ENCODE results near the gene RGL2.
"Not testable (repeated sequence)": the region's sequence is repeated elsewhere in the genome, so short reads cannot be mapped to it uniquely, and the experiment has no call there.

RGL2 gene

DNA sequence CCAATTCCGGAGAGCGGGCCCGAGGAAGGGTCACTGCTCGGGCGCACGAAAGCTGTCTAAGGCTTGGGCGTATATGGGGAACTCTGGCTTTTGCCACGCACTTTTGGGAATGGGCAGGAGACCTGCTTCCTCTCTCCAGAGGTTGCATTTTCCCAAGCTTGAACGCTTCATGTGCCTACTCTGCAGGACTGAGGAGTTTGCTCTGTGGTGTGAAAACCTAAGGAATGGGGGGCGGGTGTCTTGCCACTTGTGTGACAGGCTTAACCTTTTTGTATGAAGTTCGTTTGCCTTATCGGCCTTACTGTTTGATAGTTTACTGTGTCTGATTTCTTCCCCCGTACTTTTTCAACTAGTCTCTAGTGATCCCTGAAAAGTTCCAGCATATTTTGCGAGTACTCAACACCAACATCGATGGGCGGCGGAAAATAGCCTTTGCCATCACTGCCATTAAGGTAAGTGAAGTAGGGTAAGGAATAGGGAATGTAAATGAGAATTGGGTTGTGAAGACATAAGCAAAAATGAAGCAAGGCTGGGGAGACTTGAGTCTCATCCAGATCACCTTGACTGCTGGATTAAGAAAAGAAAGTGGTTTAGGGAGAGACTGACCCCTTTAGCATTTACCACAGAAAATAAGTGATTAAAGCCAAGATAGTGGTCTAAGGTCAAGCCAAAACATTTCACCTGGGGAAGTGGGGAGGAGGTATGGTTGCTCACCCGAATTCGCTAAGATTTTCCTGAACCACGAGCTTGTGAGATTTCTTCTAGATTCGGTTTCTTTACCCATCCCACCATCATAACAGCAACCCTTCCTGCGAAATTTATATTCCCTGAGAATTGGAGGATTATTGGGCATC lies 26.2 kb downstream of the RGL2 start:
- no peak for DNase-seq

DNA sequence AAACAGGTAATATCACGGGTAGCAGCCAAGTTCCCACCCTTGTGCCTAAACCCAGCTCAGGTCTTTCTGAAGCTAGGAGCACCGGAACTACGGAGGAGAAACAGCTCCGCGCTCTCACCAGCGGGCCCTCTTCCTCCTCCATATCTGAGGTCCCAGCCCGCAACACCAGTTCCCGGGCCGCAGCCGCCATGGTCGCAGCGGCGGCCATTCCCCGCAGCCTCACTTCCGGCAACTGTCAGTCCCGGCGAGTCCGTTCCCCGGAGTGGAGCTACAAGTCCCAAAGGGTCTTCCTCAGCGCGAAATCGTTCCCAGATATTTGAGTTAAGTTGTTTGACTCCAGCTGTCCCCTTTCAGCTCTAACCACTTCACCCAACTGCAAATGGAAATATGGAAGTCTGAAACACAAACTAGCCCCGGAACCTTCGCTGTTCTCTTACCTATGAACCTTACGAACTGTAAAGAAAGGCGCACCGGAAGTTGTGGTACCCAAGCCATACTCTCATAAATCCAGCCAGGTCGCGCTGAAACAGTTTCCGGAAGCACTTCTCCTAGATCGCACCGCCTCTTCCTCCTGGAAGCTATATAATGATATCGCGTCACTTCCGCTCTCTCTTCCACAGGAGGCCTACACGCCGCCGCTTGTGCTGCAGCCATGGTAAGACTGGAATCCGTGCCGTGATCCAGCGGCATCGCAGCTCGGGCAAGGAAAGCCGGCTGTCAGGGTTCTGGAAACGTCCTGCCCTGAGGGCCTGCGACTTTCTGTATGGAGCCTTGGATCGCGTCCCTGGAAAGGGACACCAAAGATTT lies 27.1 kb downstream of the RGL2 start, which contains the start of the genes RPS18 and VPS52:
RPS18 (plus strand) TSS at position 608 of the 807 bp plus-strand sequence; CDS start at position 653, 45 bp downstream.
VPS52 (minus strand) TSS at position 409 of the 807 bp plus-strand sequence; CDS start at position 208, 201 bp downstream.
- peak; percentile 99 for DNase-seq

DNA sequence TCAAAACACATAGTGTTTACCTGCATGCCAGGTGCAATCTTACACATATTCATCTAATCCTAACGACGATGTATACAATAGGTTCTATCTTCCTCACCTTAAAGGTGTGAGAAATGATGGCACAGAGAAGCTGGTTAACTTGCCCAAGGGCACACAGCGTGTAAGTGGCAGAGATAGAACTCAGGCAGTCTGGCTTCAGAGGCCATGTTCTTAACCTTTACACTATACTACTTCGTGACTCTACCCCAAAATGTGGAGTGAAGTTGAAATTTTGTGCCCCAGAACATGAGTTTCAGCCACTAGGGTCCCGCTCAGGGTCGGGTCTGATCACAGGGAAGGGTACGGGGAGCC lies 27.6 kb downstream of the RGL2 start:
- DNase-seq, result peak; percentile 20

DNA sequence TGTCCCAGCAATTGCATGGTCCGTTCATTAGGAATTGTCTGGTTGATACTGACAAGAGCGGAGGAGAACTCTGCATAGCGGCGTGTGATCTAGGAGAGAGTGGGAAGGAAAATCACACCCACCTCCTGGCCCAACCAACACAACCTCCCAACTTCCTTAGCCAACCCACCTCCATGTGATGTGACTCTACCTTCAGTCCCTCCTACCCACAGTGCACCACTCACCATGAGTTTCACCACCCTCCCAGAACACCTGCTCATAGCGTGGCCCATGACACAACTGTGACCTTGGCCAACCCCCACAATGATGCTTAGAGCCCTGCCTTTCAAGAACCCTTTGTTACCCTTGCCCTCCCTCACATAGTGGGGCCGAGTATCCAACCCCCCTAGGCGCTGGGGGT lies 34.7 kb downstream of the RGL2 start:
- no peak for DNase-seq

DNA sequence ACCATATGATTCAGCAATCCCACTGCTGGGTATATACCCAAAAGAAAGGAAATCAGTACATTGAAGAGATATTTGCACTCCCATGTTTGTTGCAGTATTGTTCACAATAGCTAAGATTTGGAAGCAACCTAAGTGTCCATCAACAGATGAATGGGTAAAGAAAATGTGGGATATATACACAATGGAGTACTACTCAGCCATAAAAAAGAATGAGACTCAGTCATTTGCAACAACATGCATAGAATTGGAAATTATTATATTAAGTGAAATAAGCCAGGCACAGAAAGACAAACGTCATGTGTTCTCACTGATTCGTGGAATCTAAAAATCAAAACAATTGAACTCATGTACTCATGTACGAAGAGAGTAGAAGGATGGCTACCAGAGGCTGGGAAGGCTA lies 36.3 kb downstream of the RGL2 start:
- DNase-seq, result not testable (repeated sequence)

DNA sequence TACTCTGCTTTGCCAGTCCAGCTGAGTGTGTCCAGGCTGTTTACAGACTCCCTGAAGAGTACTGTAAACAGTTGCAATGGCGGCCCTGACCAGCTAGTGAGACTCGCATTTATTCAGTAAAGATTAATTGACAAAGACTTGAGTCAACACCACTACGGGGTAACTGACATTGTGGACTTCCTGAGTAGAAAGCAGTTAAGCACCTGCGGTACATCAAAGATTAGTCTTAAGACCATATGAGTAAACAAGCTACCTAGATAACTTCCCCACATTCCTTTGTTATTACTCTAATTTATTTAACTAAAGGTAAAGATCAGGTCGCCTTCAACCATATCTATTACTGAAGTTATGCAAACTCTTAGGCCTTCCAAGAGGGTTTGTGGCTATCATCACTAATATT lies 39.7 kb downstream of the RGL2 start:
- DNase-seq, result no peak

DNA sequence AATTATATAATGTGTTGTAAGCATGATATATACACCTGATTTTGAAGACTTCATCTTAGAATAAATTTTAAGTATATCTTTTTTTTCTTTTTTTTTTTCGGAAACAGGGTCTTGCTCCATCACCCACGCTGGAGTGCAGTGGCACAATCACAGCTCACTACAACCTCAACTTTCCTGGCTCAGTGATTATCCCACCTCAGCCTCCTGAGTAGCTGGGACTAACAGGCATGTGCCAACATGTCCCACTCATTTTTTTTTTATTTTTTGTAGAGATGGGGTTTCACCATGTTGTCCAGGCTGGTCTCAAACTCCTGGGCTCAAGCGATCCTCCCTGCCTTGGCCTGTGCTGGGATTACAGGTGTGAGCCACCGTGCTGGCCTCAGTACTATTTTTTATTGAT lies 44.2 kb downstream of the RGL2 start:
- DNase-seq, result no peak

DNA sequence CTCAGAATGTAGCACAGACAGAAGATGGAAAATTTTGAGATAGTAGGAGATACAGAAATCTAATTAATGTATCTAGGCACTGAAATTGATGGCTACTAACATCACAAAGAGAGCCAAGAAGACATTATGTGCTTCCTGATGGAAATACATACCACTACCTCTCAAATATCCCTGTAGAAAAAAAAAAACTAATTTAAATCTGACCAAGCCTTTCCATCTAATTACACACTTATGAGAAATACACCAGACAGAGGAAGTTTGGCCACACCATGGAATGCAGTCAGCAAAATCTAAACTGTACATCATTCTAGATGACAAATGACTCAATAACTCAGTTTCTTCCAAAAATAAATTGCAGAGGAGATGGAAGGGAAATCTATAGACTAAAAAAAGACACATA lies 46.0 kb downstream of the RGL2 start:
- peak; percentile 57 for DNase-seq

DNA sequence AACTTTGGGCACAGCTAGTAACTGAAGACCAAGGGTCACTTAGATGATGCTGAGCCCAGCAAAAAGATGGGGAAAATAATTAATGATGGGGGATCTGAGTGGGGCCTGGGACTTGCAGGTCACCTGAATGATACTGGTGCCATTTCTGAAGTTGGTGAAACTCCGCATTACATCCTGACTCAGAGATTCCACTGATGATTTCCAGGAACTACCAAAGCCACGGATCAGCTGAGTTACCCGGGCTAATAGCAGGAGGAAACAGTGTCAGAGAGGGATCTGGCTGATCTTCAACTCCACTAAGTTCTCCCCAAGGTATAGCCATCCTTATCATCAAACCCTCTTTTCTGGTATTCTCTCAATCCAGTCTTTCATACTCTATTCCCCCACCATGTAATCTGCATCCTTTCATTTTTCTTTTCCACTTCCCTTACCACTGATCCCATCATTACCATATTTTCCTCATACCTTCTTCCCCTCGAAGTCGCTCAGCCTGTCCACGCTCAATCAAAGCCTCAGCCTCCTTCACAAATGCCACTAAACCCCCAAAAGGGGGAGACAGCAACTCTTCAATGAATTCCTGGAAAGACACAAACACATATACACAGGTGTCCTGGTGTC lies 47.2 kb downstream of the RGL2 start:
- DNase-seq, result no peak

DNA sequence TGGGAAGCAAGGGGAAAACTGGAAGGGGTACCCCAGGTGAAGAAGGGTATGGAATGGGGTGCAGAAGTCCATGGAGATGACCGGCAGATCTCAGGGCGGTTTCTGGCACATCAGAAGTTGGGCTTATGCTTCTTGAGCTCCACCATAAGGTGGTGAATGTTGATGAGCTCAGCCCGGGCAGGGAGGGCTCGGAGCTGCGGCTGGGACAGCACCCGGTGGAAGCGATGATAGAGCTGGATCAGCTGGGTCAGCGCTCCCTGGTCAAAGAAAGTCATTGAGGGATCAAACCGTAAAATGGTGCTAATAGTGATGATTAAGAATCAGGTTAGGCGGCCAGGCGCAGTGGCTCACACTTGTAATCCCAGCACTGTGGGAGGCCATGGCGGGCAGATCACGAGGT lies 48.0 kb downstream of the RGL2 start:
- no peak for DNase-seq

DNA sequence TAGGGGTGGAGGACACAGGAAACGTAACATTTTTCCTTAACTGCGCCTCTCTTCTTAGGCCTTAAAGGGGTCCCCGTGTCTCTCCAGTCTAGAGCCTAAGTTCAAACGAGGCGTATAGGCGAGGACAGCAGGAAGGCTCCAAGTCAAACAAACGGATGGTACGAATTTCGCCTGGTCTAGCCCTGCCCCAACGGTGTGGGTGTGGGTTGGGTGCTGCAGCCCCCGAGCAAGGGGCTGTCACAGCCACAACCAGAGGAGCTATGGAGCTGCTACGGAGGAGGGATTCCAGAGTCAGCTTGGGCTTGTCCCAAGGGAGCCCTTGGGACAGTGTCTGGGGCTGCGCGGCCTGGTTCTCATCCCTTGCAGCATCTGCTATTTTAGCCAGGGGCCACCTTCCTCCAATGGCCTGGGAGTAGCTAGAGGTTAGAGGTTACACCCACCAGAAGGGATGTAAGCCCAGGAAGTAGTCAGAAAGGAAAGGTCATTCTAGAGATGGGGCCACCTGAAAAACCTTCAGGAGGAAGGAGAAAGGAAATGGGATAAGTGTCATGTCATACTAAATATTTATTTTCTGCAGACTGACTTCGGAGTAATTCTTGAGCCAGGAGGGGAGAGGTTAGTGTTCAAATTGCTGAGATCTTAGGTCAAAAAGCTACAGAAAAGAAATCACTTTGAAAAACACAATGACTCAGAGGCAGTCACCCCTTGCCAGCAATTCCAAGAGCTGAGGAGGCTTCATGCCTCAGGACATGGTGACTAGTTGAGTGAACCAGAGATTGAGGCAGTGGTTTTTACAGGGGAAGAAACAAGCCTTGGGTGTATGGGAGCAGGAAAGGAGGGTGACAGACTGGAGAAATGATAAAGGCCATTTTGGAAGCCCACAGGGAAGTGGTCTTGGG lies 48.8 kb downstream of the RGL2 start:
- DNase-seq, result peak; percentile 80

DNA sequence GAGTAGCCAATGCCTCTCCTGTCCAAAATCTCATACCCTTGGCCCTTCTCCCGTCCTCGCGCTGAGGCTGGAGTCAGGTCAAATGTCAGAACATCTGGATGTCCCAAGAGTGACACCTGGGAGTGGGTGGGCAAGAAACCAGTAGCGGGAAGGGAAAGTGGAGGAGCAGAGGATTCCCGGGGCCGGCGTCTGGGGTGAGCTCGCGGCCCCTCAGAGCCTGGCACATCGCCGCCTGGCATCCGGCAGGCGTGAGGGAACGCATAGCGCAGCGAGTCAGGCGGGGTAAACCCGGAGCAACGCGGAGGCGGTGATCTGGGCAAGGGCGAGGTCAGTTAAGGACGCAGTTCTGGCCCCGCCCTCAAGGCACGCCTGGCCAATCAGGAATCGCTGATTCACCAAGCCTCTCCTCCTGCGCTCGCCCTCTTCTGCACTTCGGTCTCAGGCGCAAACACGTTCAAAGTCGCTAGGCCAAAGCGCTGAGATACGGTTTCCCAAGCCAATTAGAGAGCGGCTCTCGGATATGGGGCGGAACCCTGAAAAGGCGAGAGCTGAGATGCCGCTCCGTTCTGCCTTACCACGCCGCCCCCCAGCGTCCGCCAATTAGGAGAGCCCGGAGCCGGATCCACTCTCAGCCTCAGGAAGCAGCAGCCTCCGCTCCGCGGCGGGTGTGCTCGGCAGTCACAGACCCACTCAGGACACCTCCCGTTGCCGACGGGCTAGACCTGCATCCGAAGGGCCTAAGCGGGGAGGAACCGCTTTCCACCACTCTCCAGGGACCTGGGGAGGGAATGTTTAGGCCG lies 49.6 kb downstream of the RGL2 start:
- DNase-seq, result peak; percentile 100

DNA sequence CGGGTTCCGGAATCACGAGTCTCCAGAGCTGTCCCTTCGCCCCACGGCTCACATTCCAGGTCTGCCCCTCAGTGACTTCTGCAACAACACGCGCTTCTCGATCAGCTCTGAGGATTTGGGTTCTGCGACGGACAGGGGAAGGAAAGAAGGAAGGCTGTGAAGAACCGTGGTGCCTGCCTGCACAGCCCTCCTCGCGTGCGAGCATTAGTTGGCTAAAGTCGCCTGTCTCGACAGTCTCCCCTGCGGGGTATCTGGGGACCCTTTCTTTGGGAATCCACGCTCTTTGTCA lies 50.2 kb downstream of the RGL2 start:
- peak; percentile 60 for DNase-seq

DNA sequence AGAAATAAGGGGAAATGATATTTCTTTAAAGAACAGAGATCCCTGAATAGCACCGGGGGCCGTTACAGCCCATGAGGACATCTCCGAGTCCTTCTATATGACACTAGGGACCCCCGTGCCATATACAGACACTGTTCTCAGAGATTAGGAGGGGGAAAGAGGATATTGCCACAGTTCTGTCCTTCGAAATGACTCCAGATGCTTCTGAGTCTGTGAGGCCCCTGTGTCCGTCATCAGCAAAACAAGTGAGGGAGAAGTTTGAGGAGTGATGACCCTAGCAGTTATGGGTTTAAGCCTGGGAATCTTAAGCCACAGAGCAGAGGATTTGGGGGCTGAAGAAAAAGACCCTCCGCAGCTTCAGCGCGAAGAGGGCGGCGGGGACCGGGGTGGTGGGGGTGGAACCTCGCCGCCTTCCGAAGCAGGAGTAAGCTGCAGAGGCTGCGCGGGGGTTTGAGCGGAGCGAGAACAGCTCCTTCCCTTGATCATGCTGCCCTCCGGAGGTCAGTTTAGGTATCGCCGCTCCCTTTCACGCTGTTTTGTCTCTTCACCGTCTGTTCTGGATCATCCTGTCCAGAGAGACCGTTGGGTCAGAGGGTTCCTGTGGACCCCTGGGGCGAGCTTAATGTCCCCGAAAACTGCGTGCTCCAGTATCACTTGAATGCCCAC lies 50.6 kb downstream of the RGL2 start:
- DNase-seq, result peak; percentile 79

DNA sequence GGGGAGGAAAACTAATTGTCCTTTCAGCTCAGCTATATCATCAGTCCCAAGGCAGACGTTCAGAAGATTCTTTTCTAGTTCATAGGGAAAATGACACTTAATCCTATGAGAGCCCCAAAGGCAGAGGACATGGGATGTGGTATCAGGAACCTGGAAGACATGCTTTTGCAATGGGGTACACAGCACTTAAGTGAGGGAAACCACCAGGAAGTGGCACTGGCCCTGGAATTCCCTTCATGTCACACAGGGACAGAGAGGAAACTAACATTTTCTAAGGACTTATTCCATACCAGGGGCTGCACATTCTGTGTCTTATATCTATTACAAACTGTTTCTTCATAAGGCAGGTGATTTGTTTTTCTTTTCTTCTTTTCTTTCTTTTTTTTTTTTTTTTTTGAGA lies 55.3 kb downstream of the RGL2 start:
- DNase-seq, result no peak

DNA sequence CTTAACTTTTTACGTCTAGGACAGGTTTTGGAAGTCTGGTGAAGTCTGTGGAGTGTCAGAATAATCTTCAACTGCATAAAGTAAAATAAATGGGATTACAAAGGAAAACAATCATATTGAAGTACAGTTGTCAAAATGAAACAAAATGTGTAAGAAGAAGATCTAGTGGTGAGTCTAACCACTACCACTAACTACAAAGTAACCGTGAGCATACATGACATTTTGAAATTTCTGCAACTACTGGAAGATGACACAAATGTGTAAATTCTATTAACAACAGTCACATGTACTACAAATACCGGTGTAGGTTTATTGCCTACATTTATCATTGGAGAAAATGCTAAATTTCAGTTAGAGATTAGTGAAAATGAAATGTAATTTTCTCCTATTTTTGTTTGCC lies 56.8 kb downstream of the RGL2 start:
- DNase-seq, result no peak

All from HCEC 1CT (cell line).